Karpas-422 (cell line): ENCODE results near the gene CEACAM8. TPM values are rescaled to one million over a fixed set of nuclear protein-coding genes. Genes with fewer than 3 reads are reported as not detected.
"Not testable (repeated sequence)": the region's sequence is repeated elsewhere in the genome, so short reads cannot be mapped to it uniquely, and the experiment has no call there.

Experiments used
- DNase-seq: peaks from one replicate; pipeline ENCODE4 v3.0.0-alpha.2; 2015
- H2AFZ ChIP-seq: fragments of 200-600 bp; sonication (generic); 2 replicates; pipeline ENCODE4 v1.6.1; 2014; ENCODE audit warnings: antibody characterized with exemption, low read length, mixed read lengths
- H3K27ac ChIP-seq: fragments of 200-600 bp; sonication (generic); 2 replicates; pipeline ENCODE4 v1.5.1; 2014; ENCODE audit warnings: mild to moderate bottlenecking, low read length, moderate library complexity
- H3K27me3 ChIP-seq: fragments of 200-600 bp; sonication (generic); 2 replicates; pipeline ENCODE4 v1.6.1; 2014; ENCODE audit warnings: low read length, mixed read lengths
- H3K36me3 ChIP-seq: fragments of 200-600 bp; sonication (generic); 2 replicates; pipeline ENCODE4 v1.6.1; 2014; ENCODE audit warnings: low read length, mixed read lengths; ENCODE audit not compliant: insufficient read depth
- H3K4me1 ChIP-seq: fragments of 200-600 bp; sonication (generic); 2 replicates; pipeline ENCODE4 v1.6.1; 2014; ENCODE audit warnings: mild to moderate bottlenecking, low read length, mixed read lengths
- H3K4me2 ChIP-seq: fragments of 200-600 bp; sonication (generic); 2 replicates; pipeline ENCODE4 v1.6.1; 2014; ENCODE audit warnings: low read length, low read depth, mild to moderate bottlenecking; ENCODE audit not compliant: poor library complexity, severe bottlenecking
- H3K4me3 ChIP-seq: fragments of 200-600 bp; sonication (generic); 2 replicates; pipeline ENCODE4 v1.5.1; 2014; ENCODE audit warnings: mild to moderate bottlenecking, antibody characterized with exemption, low read length, mixed read lengths
- H3K79me2 ChIP-seq: fragments of 200-600 bp; sonication (generic); 2 replicates; pipeline ENCODE4 v1.6.1; 2014; ENCODE audit warnings: mild to moderate bottlenecking, low read length, mixed read lengths
- H3K9ac ChIP-seq: fragments of 200-600 bp; sonication (generic); 2 replicates; pipeline ENCODE4 v1.6.0; 2014; ENCODE audit warnings: low read length
- H3K9me2 ChIP-seq: fragments of 200-600 bp; sonication (generic), shearing (Covaris generic); replicated peaks from 2 replicates; pipeline ENCODE4 v1.6.0; 2014; ENCODE audit warnings: mild to moderate bottlenecking, low read length, moderate library complexity; ENCODE audit not compliant: insufficient read depth
- H3K9me3 ChIP-seq: fragments of 300-700, 200-600 bp; sonication (generic); 2 replicates; pipeline ENCODE4 v1.6.1; 2014; ENCODE audit warnings: low read length, mixed read lengths
- H4K20me1 ChIP-seq: fragments of 200-600 bp; sonication (generic); 2 replicates; pipeline ENCODE4 v1.6.1; 2014; ENCODE audit warnings: mild to moderate bottlenecking, antibody characterized with exemption, low read length, low read depth; ENCODE audit not compliant: insufficient read depth
- total RNA-seq: library from RNA; depleted of rRNA; stranded (reverse); fragments of >200 nt; shearing (Covaris generic); gene quantifications from 2 replicates; pipeline ENCODE4 v1.2.3, GENCODE V29; 2014; ENCODE audit warnings: low replicate concordance

CEACAM8 gene
- total RNA-seq, 1 experiment from 2014 or later = not detected

DNA sequence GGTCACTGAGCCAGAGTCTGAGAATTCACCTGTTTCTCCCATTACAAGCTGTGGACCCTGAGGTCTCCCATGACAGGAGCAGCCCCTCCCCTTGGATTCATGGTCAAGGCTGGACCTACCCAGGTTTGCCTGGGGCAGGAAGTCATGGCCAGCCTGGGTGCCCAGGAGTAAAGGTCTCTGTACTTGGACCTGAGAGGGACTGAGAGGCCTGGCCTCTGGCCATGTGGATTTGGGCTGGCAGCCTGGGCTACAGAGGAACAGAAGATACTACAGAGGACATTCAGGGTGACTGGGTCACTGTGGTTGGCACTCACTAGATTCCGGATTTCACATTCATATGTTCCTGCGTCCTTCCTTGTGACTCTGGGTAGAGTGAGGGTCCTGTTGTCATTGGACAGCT is 31.5 kb upstream of the CEACAM8 start:
- Histone ChIP-seq H3K36me3 (no peaks in the 10 kb centered on the region), H3K9me2 (no peaks in the 10 kb centered on the region), H3K4me2 (no peak overlapping the region), H4K20me1 (no peaks in the 10 kb centered on the region), H3K9ac (no peak overlapping the region), H3K27ac (no peak overlapping the region), H2AFZ (no peak overlapping the region), H3K27me3 (no peaks in the 10 kb centered on the region), H3K4me3 (no peak overlapping the region), H3K9me3 (no peaks in the 10 kb centered on the region), H3K79me2 (no peaks in the 10 kb centered on the region), H3K4me1 (no peaks in the 10 kb centered on the region)
- no peak for DNase-seq

DNA sequence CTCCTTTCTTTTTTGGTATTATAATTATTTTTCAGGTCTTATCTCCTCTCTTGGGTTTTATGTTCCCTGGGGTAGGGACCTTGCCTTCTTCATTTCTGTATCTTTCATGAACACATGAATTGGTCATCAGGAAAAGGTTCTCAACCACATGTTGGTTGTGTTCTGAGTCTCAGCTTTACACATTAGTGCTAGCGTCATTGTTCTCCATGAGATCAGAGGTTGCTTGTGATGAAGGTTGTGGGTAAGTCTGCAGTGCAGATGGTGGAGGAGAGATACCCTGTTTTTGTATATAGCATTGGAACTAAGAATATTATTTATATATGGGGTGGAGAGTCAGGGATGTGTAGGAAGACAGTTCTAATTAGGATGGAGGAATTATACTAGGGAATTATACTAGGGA is 24.5 kb upstream of the CEACAM8 start:
- no peak for DNase-seq
- Histone ChIP-seq H3K4me2 (no peak overlapping the region), H3K79me2 (no peaks in the 10 kb centered on the region), H3K36me3 (no peaks in the 10 kb centered on the region), H3K9ac (no peak overlapping the region), H3K9me2 (no peaks in the 10 kb centered on the region), H4K20me1 (no peaks in the 10 kb centered on the region), H3K4me3 (no peak overlapping the region), H2AFZ (no peak overlapping the region), H3K4me1 (no peaks in the 10 kb centered on the region), H3K27ac (no peak overlapping the region), H3K9me3 (no peaks in the 10 kb centered on the region), H3K27me3 (no peaks in the 10 kb centered on the region)

DNA sequence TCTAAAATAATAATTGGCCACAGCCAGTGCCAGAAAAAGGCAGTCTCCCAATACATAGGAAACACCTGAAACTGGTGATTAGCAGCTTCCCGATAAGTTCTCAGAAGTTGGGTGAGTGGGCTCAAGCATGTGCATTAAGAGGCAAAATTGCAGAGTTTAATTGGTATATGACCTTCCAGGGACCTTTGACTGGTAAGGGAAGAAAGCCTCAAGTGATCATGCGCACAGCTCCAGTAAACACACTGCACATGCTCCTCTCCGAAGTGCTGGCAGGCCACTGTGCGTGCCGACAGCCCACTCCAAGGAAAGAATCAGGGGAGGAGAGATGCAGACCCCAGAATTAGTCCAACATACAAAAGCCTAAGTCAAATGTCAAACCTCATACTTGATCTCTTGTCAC is 18.9 kb upstream of the CEACAM8 start:
- Histone ChIP-seq H3K27ac (no peak overlapping the region), H3K9me3 (no peaks in the 10 kb centered on the region), H3K4me2 (no peak overlapping the region), H3K4me3 (no peak overlapping the region), H3K9ac (no peak overlapping the region), H3K9me2 (no peaks in the 10 kb centered on the region), H3K4me1 (no peaks in the 10 kb centered on the region), H3K27me3 (no peaks in the 10 kb centered on the region), H3K79me2 (no peaks in the 10 kb centered on the region), H2AFZ (no peak overlapping the region), H3K36me3 (no peaks in the 10 kb centered on the region), H4K20me1 (no peaks in the 10 kb centered on the region)
- no peak for DNase-seq

DNA sequence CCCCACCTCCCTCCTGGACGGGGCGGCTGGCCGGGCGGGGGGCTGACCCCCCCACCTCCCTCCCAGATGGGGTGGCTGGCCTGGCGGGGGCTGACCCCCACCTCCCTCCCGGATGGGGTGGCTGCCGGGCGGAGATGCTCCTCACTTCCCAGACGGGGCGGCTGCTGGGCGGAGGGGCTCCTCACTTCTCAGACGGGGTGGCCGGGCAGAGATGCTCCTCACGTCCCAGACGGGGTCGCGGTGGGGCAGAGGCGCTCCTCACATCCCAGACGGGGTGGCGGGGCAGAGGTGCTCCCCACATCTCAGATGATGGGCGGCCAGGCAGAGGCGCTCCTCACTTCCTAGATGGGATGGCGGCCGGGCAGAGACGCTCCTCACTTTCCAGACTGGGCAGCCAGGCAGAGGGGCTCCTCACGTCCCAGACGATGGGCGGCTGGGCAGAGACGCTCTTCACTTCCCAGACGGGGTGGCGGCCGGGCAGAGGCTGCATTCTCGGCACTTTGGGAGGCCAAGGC is 15.7 kb upstream of the CEACAM8 start:
- not testable (repeated sequence) for H3K4me3 ChIP-seq, H3K4me1 ChIP-seq, H2AFZ ChIP-seq, H3K9me2 ChIP-seq, DNase-seq, H3K27me3 ChIP-seq, H3K9ac ChIP-seq, H3K9me3 ChIP-seq, H3K27ac ChIP-seq, H3K4me2 ChIP-seq, H3K36me3 ChIP-seq, H3K79me2 ChIP-seq, H4K20me1 ChIP-seq

DNA sequence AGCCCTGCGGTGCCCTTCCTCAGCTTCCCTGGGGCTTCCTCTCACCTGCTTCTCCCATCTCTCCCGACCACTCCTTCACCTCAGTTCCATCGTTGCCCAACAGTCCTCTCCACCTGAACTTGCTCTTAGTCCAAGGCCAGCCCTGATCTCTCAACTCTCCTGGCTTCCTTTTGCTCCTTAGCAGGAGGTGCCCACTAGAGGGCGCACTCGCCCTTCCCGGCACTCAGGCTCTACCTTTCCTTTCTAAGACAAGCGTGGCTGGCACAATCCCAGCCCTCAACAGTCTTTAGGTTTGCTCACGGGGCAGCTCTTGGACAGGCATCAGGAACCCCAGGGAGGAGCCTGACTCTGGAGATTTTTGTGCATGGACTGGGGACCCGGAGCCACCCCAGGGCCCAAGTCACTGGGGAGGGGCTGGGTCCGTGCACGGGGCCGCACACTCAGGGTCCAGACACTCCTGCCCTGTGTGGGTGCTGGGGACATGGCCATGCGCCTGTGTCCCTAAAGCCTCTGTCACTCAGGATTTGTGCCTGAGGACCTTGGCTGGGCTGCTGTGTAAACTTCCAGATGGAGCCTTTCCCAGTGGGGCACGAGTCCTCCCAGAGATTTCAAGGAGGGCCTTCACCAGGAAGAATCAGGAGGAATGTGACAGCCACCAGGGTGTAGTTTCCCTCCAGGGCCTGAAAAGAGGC is 12.1 kb upstream of the CEACAM8 start:
- no peaks in the 10 kb centered on the region for H3K9me3 ChIP-seq
- DNase-seq = peak; percentile 87
- no peak overlapping the region for H3K27ac ChIP-seq
- no peaks in the 10 kb centered on the region for H3K9me2 ChIP-seq
- no peaks in the 10 kb centered on the region for H3K27me3 ChIP-seq
- H3K36me3 ChIP-seq = no peaks in the 10 kb centered on the region
- H3K4me2 ChIP-seq = no peak overlapping the region
- H4K20me1 ChIP-seq = 0 out of 2 replicates have a peak, but pooled peaks cover 3% of the 10 kb centered on the region
- H3K4me1 ChIP-seq = no peaks in the 10 kb centered on the region
- no peak overlapping the region for H3K9ac ChIP-seq
- H2AFZ ChIP-seq = no peak overlapping the region
- H3K79me2 ChIP-seq = no peaks in the 10 kb centered on the region
- no peak overlapping the region for H3K4me3 ChIP-seq

DNA sequence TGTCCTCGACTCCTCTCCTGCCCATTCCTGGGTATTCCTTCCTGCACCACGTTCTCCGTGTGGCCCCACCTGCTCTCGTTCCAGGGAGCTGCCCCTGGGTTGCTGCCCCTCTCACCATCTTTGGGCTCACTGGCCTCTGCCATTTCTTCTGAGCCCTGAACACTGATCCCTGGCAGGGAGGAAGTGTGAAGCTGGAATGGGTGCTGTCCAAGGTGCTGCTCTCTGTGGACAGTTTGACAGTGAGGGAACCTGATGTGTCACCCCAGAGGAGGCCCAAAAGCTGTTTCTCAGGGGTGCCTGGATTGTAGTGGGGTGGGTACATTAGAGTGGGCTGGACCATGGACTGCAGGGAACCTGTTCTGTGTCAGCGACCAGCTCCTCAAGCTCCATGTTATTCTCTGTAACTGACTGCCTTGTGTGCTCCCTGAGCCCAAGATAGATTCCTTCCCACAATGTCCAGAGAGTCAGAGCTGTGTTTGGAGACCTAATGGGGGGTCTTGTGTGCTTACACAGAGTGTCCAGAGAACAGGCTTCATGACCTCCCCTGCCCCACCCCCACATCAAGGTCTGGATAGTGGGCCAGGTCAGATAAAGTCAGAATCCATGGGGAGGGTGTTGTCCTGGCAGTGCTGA is 7.2 kb upstream of the CEACAM8 start:
- H4K20me1 ChIP-seq = 0 out of 2 replicates have a peak, but pooled peaks cover 5% of the 10 kb centered on the region
- DNase-seq = peak; percentile 66
- H3K79me2 ChIP-seq = no peaks in the 10 kb centered on the region

DNA sequence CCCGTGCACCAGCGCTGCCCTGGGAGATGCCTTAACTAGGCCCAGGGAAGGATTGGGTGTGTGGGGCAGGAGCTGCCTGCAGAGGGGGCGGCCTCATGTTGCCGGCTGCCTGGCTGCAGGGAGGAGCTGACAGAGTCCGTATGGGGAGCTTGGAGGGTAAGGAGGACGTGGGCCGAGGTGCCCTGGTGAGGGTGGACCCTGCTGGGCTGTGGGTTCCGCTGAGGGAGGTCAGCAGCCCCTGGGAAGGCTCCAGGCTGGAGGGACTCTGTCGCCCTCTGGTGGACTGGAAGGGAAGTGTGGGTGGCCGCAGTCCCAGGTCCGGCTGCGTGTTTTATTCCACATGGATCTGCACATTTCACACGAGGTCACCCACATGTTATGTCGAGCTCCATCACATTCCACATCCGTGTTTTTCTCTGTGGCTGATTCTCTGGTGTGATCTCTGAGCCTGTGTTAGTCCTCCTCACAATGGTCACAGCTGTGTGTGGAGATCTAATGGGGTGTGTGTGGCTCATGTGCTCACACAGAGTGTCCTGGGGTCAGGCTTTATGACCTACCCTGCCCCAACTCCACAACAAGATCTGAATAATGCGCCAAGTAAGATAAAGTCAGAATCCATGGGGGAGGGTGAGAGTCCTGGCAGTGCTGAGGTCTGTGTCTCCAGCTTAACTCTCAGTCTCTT is 1.8 kb upstream of the CEACAM8 start:
- H3K79me2 ChIP-seq = no peaks in the 10 kb centered on the region
- H2AFZ ChIP-seq = no peak overlapping the region
- H3K4me3 ChIP-seq = no peak overlapping the region
- H3K9ac ChIP-seq = no peak overlapping the region
- H3K4me2 ChIP-seq = no peak overlapping the region
- no peaks in the 10 kb centered on the region for H3K9me2 ChIP-seq
- DNase-seq = peak; percentile 62
- no peaks in the 10 kb centered on the region for H3K9me3 ChIP-seq
- H3K4me1 ChIP-seq = no peaks in the 10 kb centered on the region
- H3K36me3 ChIP-seq = no peaks in the 10 kb centered on the region
- H3K27me3 ChIP-seq = no peaks in the 10 kb centered on the region
- no peak overlapping the region for H3K27ac ChIP-seq
- no peaks in the 10 kb centered on the region; the same call in 1 of the 2 replicates for H4K20me1 ChIP-seq

More for the DNA sequence above, 7.2 kb upstream of the CEACAM8 start:
- Histone ChIP-seq H2AFZ (no peak overlapping the region), H3K9ac (no peak overlapping the region), H3K9me2 (no peaks in the 10 kb centered on the region), H3K4me3 (no peak overlapping the region), H3K4me1 (no peaks in the 10 kb centered on the region), H3K27me3 (no peaks in the 10 kb centered on the region), H3K27ac (no peak overlapping the region), H3K36me3 (no peaks in the 10 kb centered on the region), H3K9me3 (no peaks in the 10 kb centered on the region), H3K4me2 (no peak overlapping the region)

DNA sequence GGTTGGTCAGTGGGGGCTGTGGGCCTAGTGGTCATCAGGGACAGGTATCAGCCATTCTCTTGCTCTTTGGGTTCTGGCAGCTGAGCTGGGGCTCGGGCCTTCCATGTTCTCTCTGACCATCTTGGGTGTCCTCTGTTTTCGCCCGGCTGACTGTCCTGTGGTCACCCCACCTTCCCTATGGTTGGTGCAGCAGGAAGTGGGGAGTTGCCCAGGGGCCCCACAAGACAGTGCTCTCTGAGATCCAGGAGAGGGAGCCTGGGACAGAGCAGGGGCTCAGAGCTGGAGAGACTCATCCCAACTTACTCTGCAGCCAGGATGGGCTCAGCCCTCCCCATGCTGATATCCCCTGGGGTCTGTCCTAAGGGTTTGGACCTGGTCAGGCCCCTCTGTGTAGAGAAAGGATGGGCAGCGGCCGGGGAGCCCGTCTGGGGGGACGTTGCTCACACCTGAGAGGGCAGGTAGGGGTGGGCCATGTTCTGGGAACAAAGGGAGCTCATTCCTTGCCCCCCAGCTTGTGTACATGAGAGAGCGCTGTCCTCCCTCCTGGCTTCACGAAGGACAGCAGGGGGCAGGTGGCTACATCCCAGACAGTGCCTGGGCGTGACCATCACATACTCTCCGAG is 937 bp upstream of the CEACAM8 start:
- Histone ChIP-seq H3K27me3 (no peaks in the 10 kb centered on the region), H3K4me1 (no peaks in the 10 kb centered on the region), H3K27ac (no peak overlapping the region), H3K36me3 (no peaks in the 10 kb centered on the region), H4K20me1 (no peaks in the 10 kb centered on the region; the same call in 1 of the 2 replicates), H3K9ac (no peak overlapping the region), H3K4me2 (no peak overlapping the region), H3K9me2 (no peaks in the 10 kb centered on the region), H2AFZ (no peak overlapping the region), H3K4me3 (no peak overlapping the region), H3K9me3 (no peaks in the 10 kb centered on the region), H3K79me2 (no peaks in the 10 kb centered on the region)
- no peak for DNase-seq
